NCI-H460 (cell line): ENCODE measurements around the gene SLC25A24. TPM values are rescaled to one million over a fixed set of nuclear protein-coding genes. Genes with fewer than 3 reads are reported as not detected.
A peak's percentile ranks its signal among the peaks of the same experiment; 100 is the strongest.
"Not testable (repeated sequence)": the region's sequence is repeated elsewhere in the genome, so short reads cannot be mapped to it uniquely, and the experiment has no call there.

ENCODE experiments used
- DNase-seq: peaks from one replicate; pipeline ENCODE4 v3.0.0-alpha.2; 2016; ENCODE audit warnings: low read depth; ENCODE audit errors: extremely low read depth
- total RNA-seq: library from RNA; depleted of rRNA; stranded (reverse); fragments of >200 nt; shearing (Covaris generic); gene quantifications from 2 replicates; pipeline ENCODE4 v1.2.3, GENCODE V29; 2014

SLC25A24 gene
- total RNA-seq, 1 experiment from 2014 or later = 38.3 TPM

GRCh38 chr1:108200687-108201051 is 526 bp upstream of the SLC25A24 start:
- DNase-seq = peak; percentile 43

- DNase-seq = no peak
These were observed 897 bp downstream of the SLC25A24 start for GRCh38 chr1:108199201-108199691.

GRCh38 chr1:108194051-108194450 is 6.1 kb downstream of the SLC25A24 start:
- DNase-seq = no peak

GRCh38 chr1:108193333-108193732 is 6.8 kb downstream of the SLC25A24 start:
- DNase-seq = no peak

- no peak for DNase-seq
These were observed 7.6 kb downstream of the SLC25A24 start for GRCh38 chr1:108192581-108192980.

- DNase-seq = no peak
These were observed 9.3 kb downstream of the SLC25A24 start for GRCh38 chr1:108190686-108191416.

GRCh38 chr1:108190001-108190634 is 10.0 kb downstream of the SLC25A24 start:
- no peak for DNase-seq

GRCh38 chr1:108188801-108189200 is 11.3 kb downstream of the SLC25A24 start:
- DNase-seq = no peak

- DNase-seq = no peak
These were observed 17.0 kb downstream of the SLC25A24 start for GRCh38 chr1:108182959-108183700.

GRCh38 chr1:108179018-108179417 is 21.1 kb downstream of the SLC25A24 start:
- DNase-seq = no peak

GRCh38 chr1:108162409-108162808 is 37.7 kb downstream of the SLC25A24 start:
- DNase-seq = not testable (repeated sequence)

GRCh38 chr1:108159951-108160350 is 40.2 kb downstream of the SLC25A24 start:
- DNase-seq = not testable (repeated sequence)

GRCh38 chr1:108158893-108159453 is 41.2 kb downstream of the SLC25A24 start:
- no peak for DNase-seq

- no peak for DNase-seq
These were observed 45.8 kb downstream of the SLC25A24 start for GRCh38 chr1:108154314-108154713.

- no peak for DNase-seq
These were observed 47.3 kb downstream of the SLC25A24 start for GRCh38 chr1:108152782-108153222.

GRCh38 chr1:108151548-108151947 is 48.6 kb downstream of the SLC25A24 start:
- DNase-seq = no peak

GRCh38 chr1:108149796-108150467 is 50.2 kb downstream of the SLC25A24 start:
- DNase-seq = no peak

GRCh38 chr1:108144569-108144968 is 55.6 kb downstream of the SLC25A24 start:
- DNase-seq = not testable (repeated sequence)

GRCh38 chr1:108142773-108143394 is 57.3 kb downstream of the SLC25A24 start:
- DNase-seq = no peak

- no peak for DNase-seq
These were observed 57.9 kb downstream of the SLC25A24 start for GRCh38 chr1:108142258-108142657.
